Mesothelial cell of epicardium (in vitro differentiated cells): Measurements from ENCODE around the gene CCBE1. TPM values are rescaled to one million over a fixed set of nuclear protein-coding genes. Genes with fewer than 3 reads are reported as not detected.

Experiments used
- DNase-seq, 2 experiments: peaks; one replicate each; pipeline ENCODE4 v3.0.0; 2021; ENCODE audit warnings: low spot score in 2 of 2; ENCODE audit not compliant: unreplicated experiment in 2 of 2
- H3K27ac Mint-ChIP-seq: 2 replicates; pipeline ENCODE4 v1.8.0; 2021; ENCODE audit warnings: mixed read lengths
- H3K27me3 Mint-ChIP-seq: 2 replicates; pipeline ENCODE4 v1.8.0; 2021; ENCODE audit warnings: low read depth, mixed read lengths
- H3K36me3 Mint-ChIP-seq: 2 replicates; pipeline ENCODE4 v1.8.0; 2021; ENCODE audit warnings: mixed read lengths
- H3K4me1 Mint-ChIP-seq: 2 replicates; pipeline ENCODE4 v1.8.0; 2021; ENCODE audit warnings: mixed read lengths
- H3K4me3 Mint-ChIP-seq: 2 replicates; pipeline ENCODE4 v1.8.0; 2021; ENCODE audit warnings: mild to moderate bottlenecking, moderate library complexity, mixed read lengths
- H3K9me3 Mint-ChIP-seq: 2 replicates; pipeline ENCODE4 v1.8.0; 2021; ENCODE audit warnings: mixed read lengths
- CTCF ChIP-seq: fragments of 200-600 bp; sonication (generic); IDR thresholded peaks from one replicate; pipeline ENCODE4 v1.5.0; 2021; ENCODE audit warnings: antibody characterized with exemption; ENCODE audit not compliant: unreplicated experiment
- total RNA-seq: library from RNA; stranded (reverse); gene quantifications from 3 replicates; pipeline ENCODE4 v1.2.1, GENCODE V29; 2021

CCBE1 gene
- total RNA-seq, 1 donor from 2014 or later, result 71.1 TPM

DNA sequence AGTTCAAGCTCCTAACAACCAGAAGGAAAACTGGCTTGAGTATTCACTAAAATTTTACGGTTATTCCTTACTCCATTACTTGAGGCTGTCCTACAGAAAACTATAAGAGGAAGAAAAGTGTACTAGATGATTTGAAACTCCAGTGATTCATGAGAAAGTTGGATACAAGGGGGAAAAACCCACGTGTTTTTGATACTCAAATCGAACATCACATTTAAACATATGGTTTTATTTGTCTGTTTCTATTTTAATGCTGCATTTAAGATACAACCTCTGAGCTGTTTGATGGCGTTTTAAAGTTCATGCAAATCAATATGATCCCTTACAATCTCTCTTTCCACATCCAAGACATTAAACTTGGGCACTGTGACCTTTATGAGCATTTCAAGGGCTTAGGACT lies 213.1 kb downstream of the CCBE1 start:
- no peak for DNase-seq
- no peaks in the 10 kb centered on the region for H3K9me3 Mint-ChIP-seq
- no peak overlapping the region for H3K4me3 Mint-ChIP-seq
- peak overlapping the region; percentile 80 for H3K27ac Mint-ChIP-seq
- H3K27me3 Mint-ChIP-seq, result peaks cover 10% of the 10 kb centered on the region
- H3K36me3 Mint-ChIP-seq, result no peaks in the 10 kb centered on the region
- H3K4me1 Mint-ChIP-seq, result peaks cover 56% of the 10 kb centered on the region
- TF ChIP-seq CTCF, result no peak

- Mint-ChIP-seq H3K27ac (no peak overlapping the region), H3K36me3 (no peaks in the 10 kb centered on the region), H3K9me3 (no peaks in the 10 kb centered on the region), H3K4me3 (no peak overlapping the region), H3K27me3 (peaks cover 11% of the 10 kb centered on the region), H3K4me1 (peaks cover 56% of the 10 kb centered on the region)
- TF ChIP-seq CTCF, result no peak
- no peak for DNase-seq
Measured at GRCh38 chr18:59481436-59481835, 215.8 kb downstream of the CCBE1 start.

DNA sequence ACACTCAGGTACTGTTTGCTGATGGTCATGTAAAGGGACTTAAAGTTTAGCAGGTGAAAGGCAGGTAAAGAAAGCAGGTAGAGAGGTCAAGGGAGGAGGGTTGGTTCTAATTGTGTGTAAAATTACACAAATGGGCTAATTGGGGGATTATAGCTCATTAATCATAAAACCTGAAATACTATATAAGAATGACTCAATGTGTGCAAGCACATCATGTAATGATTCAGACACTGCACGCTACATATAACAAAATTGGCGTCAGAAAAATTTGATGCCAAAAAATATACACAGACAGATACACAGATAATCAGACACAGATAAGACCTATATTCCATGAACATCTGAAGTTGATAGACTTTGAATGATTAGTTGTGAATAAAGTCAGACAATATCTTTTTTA lies 217.4 kb downstream of the CCBE1 start:
- Mint-ChIP-seq H3K27me3 (peaks cover 16% of the 10 kb centered on the region), H3K9me3 (no peaks in the 10 kb centered on the region), H3K27ac (no peak overlapping the region), H3K4me1 (peaks cover 41% of the 10 kb centered on the region), H3K4me3 (no peak overlapping the region), H3K36me3 (no peaks in the 10 kb centered on the region)
- TF ChIP-seq CTCF, result no peak
- DNase-seq, result no peak

DNA sequence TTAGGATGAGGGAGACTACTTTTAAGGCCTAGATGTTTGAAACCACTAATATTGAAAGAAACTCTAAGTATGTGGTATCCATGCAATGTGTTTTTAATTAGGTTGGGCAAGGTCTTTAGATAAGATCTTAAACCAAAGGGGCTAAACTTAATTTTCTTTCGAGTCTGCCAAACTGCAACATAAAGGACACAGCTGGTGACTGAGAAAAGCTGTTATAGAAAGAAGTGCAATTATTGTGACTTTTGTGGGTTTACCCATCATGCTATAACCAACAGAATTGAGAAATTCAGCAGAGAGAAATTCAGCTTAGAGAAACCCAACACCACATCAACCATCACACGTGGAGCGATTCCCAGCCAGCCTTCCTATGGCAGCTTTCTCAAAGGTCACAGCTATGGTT lies 218.6 kb downstream of the CCBE1 start:
- Mint-ChIP-seq H3K4me1 (peaks cover 29% of the 10 kb centered on the region), H3K27ac (peak overlapping the region; percentile 15), H3K36me3 (peaks cover 6% of the 10 kb centered on the region), H3K27me3 (peaks cover 22% of the 10 kb centered on the region), H3K9me3 (peaks cover 8% of the 10 kb centered on the region), H3K4me3 (no peak overlapping the region)
- no peak for TF ChIP-seq CTCF
- no peak for DNase-seq

GRCh38 chr18:59477849-59478248 lies 219.4 kb downstream of the CCBE1 start:
- Mint-ChIP-seq H3K27me3 (peaks cover 25% of the 10 kb centered on the region), H3K36me3 (peaks cover 9% of the 10 kb centered on the region), H3K9me3 (peaks cover 10% of the 10 kb centered on the region), H3K4me1 (peaks cover 27% of the 10 kb centered on the region), H3K4me3 (no peak overlapping the region), H3K27ac (no peak overlapping the region)
- no peak for TF ChIP-seq CTCF
- DNase-seq, result no peak

GRCh38 chr18:59470561-59471121 lies 226.6 kb downstream of the CCBE1 start:
- Mint-ChIP-seq H3K4me3 (no peak overlapping the region), H3K27ac (peak overlapping the region; percentile 44), H3K9me3 (peaks cover 11% of the 10 kb centered on the region), H3K27me3 (peaks cover 43% of the 10 kb centered on the region), H3K4me1 (peaks cover 16% of the 10 kb centered on the region), H3K36me3 (peaks cover 19% of the 10 kb centered on the region)
- no peak for DNase-seq
- TF ChIP-seq CTCF, result no peak
